Measurements from ENCODE around the gene CNTNAP2.

CNTNAP2 gene

GRCh38 chr7:146414937-146415336 is 298.3 kb downstream of the CNTNAP2 start:
- DNase-seq (ENCODE audit: low read depth, low spot score), result no peak

- no peak for DNase-seq (ENCODE audit: low read depth, low spot score)
Observed at GRCh38 chr7:146417176-146417575, 300.6 kb downstream of the CNTNAP2 start.

- no peak for DNase-seq (ENCODE audit: low read depth, low spot score)
Observed at GRCh38 chr7:146423446-146423845, 306.8 kb downstream of the CNTNAP2 start.

GRCh38 chr7:146424084-146424483 is 307.5 kb downstream of the CNTNAP2 start:
- no peak for DNase-seq (ENCODE audit: low read depth, low spot score)

GRCh38 chr7:146433501-146433900 is 316.9 kb downstream of the CNTNAP2 start:
- DNase-seq (ENCODE audit: low read depth, low spot score), result no peak

GRCh38 chr7:146443102-146443501 is 326.5 kb downstream of the CNTNAP2 start:
- DNase-seq (ENCODE audit: low read depth, low spot score), result no peak

- DNase-seq (ENCODE audit: low read depth, low spot score), result no peak
Observed at GRCh38 chr7:146449625-146450024, 333.0 kb downstream of the CNTNAP2 start.

GRCh38 chr7:146455091-146455655 is 338.6 kb downstream of the CNTNAP2 start:
- DNase-seq (ENCODE audit: low read depth, low spot score), result no peak

- DNase-seq (ENCODE audit: low read depth, low spot score), result no peak
Observed at GRCh38 chr7:146479040-146479439, 362.4 kb downstream of the CNTNAP2 start.

- DNase-seq (ENCODE audit: low read depth, low spot score), result no peak
Observed at GRCh38 chr7:146486519-146486918, 369.9 kb downstream of the CNTNAP2 start.

- no peak for DNase-seq (ENCODE audit: low read depth, low spot score)
Observed at GRCh38 chr7:146492017-146492416, 375.4 kb downstream of the CNTNAP2 start.

GRCh38 chr7:146494952-146495596 is 378.5 kb downstream of the CNTNAP2 start:
- no peak for DNase-seq (ENCODE audit: low read depth, low spot score)

GRCh38 chr7:146496657-146497056 is 380.1 kb downstream of the CNTNAP2 start:
- no peak for DNase-seq (ENCODE audit: low read depth, low spot score)

- DNase-seq (ENCODE audit: low read depth, low spot score), result no peak
Observed at GRCh38 chr7:146499970-146500369, 383.4 kb downstream of the CNTNAP2 start.

- no peak for DNase-seq (ENCODE audit: low read depth, low spot score)
Observed at GRCh38 chr7:146503844-146504243, 387.2 kb downstream of the CNTNAP2 start.

- DNase-seq (ENCODE audit: low read depth, low spot score), result no peak
Observed at GRCh38 chr7:146510088-146510680, 393.6 kb downstream of the CNTNAP2 start.

- no peak for DNase-seq (ENCODE audit: low read depth, low spot score)
Observed at GRCh38 chr7:146514304-146514703, 397.7 kb downstream of the CNTNAP2 start.

GRCh38 chr7:146528581-146528980 is 412.0 kb downstream of the CNTNAP2 start:
- no peak for DNase-seq (ENCODE audit: low read depth, low spot score)

- no peak for DNase-seq (ENCODE audit: low read depth, low spot score)
Observed at GRCh38 chr7:146539836-146540235, 423.2 kb downstream of the CNTNAP2 start.

- DNase-seq (ENCODE audit: low read depth, low spot score), result no peak
Observed at GRCh38 chr7:146542101-146542500, 425.5 kb downstream of the CNTNAP2 start.

- no peak for DNase-seq (ENCODE audit: low read depth, low spot score)
Observed at GRCh38 chr7:146544748-146545147, 428.1 kb downstream of the CNTNAP2 start.

- no peak for DNase-seq (ENCODE audit: low read depth, low spot score)
Observed at GRCh38 chr7:146548816-146549215, 432.2 kb downstream of the CNTNAP2 start.

GRCh38 chr7:146554556-146554955 is 438.0 kb downstream of the CNTNAP2 start:
- no peak for DNase-seq (ENCODE audit: low read depth, low spot score)

Measured in brain pericyte (primary cell).